ENCODE results near the gene DYSF.

DNA sequence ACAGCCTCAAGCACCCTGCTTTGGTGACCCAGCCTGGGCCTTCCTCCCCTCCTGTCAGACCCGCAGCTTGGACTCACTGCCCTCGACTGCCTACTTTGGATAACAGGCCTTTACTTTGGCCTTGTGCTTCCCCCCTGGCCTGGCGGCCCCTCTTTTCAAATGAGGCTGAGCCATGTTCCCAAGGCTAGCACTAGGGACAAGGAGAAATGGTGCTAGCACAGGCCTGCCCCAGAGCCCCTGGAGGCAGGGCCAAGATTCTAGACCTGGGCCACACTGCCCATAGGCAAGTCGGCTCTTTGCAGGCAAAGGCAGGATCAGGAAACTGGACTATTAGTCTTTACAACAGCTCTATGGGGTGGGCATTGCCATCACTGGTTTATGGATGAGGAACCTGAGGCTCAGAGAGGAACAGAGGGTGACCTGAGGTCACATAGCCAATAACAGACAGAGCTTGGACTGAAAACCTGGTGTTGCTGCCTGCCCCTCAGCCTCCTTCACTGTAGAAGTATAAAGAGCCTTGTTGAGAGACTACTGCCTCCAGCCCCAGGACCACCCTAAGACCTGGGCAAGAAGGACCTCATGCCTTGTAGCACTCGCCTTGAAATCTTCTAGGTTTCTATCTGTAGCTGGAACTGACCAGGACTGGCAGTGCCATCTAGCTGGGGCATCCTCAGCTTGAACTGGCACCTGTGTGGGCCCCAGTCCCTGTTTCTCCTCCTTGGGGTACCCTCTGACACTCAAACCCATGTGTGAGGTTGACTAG, 266.3 kb downstream of the DYSF start:
- TF ChIP-seq, protein P1, sequence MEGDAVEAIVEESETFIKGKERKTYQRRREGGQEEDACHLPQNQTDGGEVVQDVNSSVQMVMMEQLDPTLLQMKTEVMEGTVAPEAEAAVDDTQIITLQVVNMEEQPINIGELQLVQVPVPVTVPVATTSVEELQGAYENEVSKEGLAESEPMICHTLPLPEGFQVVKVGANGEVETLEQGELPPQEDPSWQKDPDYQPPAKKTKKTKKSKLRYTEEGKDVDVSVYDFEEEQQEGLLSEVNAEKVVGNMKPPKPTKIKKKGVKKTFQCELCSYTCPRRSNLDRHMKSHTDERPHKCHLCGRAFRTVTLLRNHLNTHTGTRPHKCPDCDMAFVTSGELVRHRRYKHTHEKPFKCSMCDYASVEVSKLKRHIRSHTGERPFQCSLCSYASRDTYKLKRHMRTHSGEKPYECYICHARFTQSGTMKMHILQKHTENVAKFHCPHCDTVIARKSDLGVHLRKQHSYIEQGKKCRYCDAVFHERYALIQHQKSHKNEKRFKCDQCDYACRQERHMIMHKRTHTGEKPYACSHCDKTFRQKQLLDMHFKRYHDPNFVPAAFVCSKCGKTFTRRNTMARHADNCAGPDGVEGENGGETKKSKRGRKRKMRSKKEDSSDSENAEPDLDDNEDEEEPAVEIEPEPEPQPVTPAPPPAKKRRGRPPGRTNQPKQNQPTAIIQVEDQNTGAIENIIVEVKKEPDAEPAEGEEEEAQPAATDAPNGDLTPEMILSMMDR (IDR thresholded peaks at IDR 0.05): no peak
- no peak for TF ChIP-seq POLR2A (IDR thresholded peaks at IDR 0.05)

Data from Peyer's patch (tissue), 4 donors.